Dendritic cell treated with granulocyte-macrophage colony-stimulating factor and Interleukin-4, amounts not matched to agents 40 ng/mL and 50 ng/mL, for 4 days (primary cell): ENCODE measurements around the gene NAT16.

Experiments used
- H3K27ac Mint-ChIP-seq: one replicate; pipeline ENCODE4 v1.8.0; 2022; ENCODE audit warnings: mild to moderate bottlenecking, mixed read lengths
- H3K27me3 Mint-ChIP-seq: one replicate; pipeline ENCODE4 v1.8.0; 2022; ENCODE audit warnings: mild to moderate bottlenecking, mixed read lengths
- H3K36me3 Mint-ChIP-seq: one replicate; pipeline ENCODE4 v1.8.0; 2022; ENCODE audit warnings: low read depth, mixed read lengths
- H3K4me1 Mint-ChIP-seq: one replicate; pipeline ENCODE4 v1.8.0; 2022; ENCODE audit warnings: low read depth, mixed read lengths
- H3K4me3 Mint-ChIP-seq: one replicate; pipeline ENCODE4 v1.8.0; 2022; ENCODE audit warnings: mild to moderate bottlenecking, moderate library complexity, mixed read lengths
- H3K9me3 Mint-ChIP-seq: one replicate; pipeline ENCODE4 v1.8.0; 2022; ENCODE audit warnings: mixed read lengths
- intact Hi-C: fragments of 100-400 bp; cut with micrococcal nuclease; formaldehyde crosslinking; loops from one replicate; pipeline ENCODE4 v1.15.0; 2022

NAT16 gene

GRCh38 chr7:101171442-101171837 is 8.7 kb downstream of the NAT16 start:
- Mint-ChIP-seq H3K36me3 (no peaks in the 10 kb centered on the region), H3K4me3 (no peak overlapping the region), H3K27me3 (peaks cover 99% of the 10 kb centered on the region), H3K9me3 (no peaks in the 10 kb centered on the region), H3K4me1 (peaks cover 73% of the 10 kb centered on the region), H3K27ac (no peak overlapping the region)
- intact Hi-C loops: no loop called here

GRCh38 chr7:101170617-101171441 is 9.3 kb downstream of the NAT16 start:
- peaks cover 99% of the 10 kb centered on the region for H3K27me3 Mint-ChIP-seq
- peak overlapping the region; percentile 16 for H3K27ac Mint-ChIP-seq
- H3K9me3 Mint-ChIP-seq: no peaks in the 10 kb centered on the region
- intact Hi-C loops: no loop called here
- H3K4me1 Mint-ChIP-seq: peaks cover 79% of the 10 kb centered on the region
- no peaks in the 10 kb centered on the region for H3K36me3 Mint-ChIP-seq
- H3K4me3 Mint-ChIP-seq: no peak overlapping the region

GRCh38 chr7:101169838-101170551 is 10.1 kb downstream of the NAT16 start:
- no peaks in the 10 kb centered on the region for H3K36me3 Mint-ChIP-seq
- intact Hi-C loops: no loop called here
- H3K27ac Mint-ChIP-seq: peak overlapping the region; percentile 16
- no peaks in the 10 kb centered on the region for H3K9me3 Mint-ChIP-seq
- peaks cover 99% of the 10 kb centered on the region for H3K27me3 Mint-ChIP-seq
- no peak overlapping the region for H3K4me3 Mint-ChIP-seq
- H3K4me1 Mint-ChIP-seq: peaks cover 88% of the 10 kb centered on the region

GRCh38 chr7:101169110-101169837 is 10.8 kb downstream of the NAT16 start:
- Mint-ChIP-seq H3K27me3 (peaks cover 100% of the 10 kb centered on the region), H3K36me3 (no peaks in the 10 kb centered on the region), H3K4me3 (no peak overlapping the region), H3K27ac (no peak overlapping the region), H3K9me3 (no peaks in the 10 kb centered on the region), H3K4me1 (peaks cover 85% of the 10 kb centered on the region)
- intact Hi-C loops: no loop called here

GRCh38 chr7:101168412-101169049 is 11.6 kb downstream of the NAT16 start:
- H3K4me1 Mint-ChIP-seq: peaks cover 78% of the 10 kb centered on the region
- intact Hi-C loops: no loop called here
- no peak overlapping the region for H3K4me3 Mint-ChIP-seq
- H3K9me3 Mint-ChIP-seq: no peaks in the 10 kb centered on the region
- H3K27me3 Mint-ChIP-seq: peaks cover 99% of the 10 kb centered on the region
- no peak overlapping the region for H3K27ac Mint-ChIP-seq
- no peaks in the 10 kb centered on the region for H3K36me3 Mint-ChIP-seq

- H3K36me3 Mint-ChIP-seq: no peaks in the 10 kb centered on the region
- no peak overlapping the region for H3K27ac Mint-ChIP-seq
- H3K27me3 Mint-ChIP-seq: peaks cover 96% of the 10 kb centered on the region
- intact Hi-C loops: no loop called here
- H3K4me3 Mint-ChIP-seq: no peak overlapping the region
- H3K4me1 Mint-ChIP-seq: peaks cover 71% of the 10 kb centered on the region
- H3K9me3 Mint-ChIP-seq: no peaks in the 10 kb centered on the region
These were observed 12.3 kb downstream of the NAT16 start for GRCh38 chr7:101167645-101168411.

- intact Hi-C loops: no loop called here
- no peak overlapping the region for H3K4me3 Mint-ChIP-seq
These were observed 13.0 kb downstream of the NAT16 start for GRCh38 chr7:101166909-101167644.

GRCh38 chr7:101166648-101166908 is 13.5 kb downstream of the NAT16 start:
- H3K27ac Mint-ChIP-seq: no peak overlapping the region
- intact Hi-C loops: no loop called here
- H3K27me3 Mint-ChIP-seq: peaks cover 94% of the 10 kb centered on the region
- no peaks in the 10 kb centered on the region for H3K9me3 Mint-ChIP-seq
- H3K4me1 Mint-ChIP-seq: peaks cover 64% of the 10 kb centered on the region
- peaks cover 2% of the 10 kb centered on the region for H3K36me3 Mint-ChIP-seq
- H3K4me3 Mint-ChIP-seq: no peak overlapping the region

More at GRCh38 chr7:101166909-101167644, 13.0 kb downstream of the NAT16 start:
- no peak overlapping the region for H3K27ac Mint-ChIP-seq
- peaks cover 94% of the 10 kb centered on the region for H3K27me3 Mint-ChIP-seq
- peaks cover 69% of the 10 kb centered on the region for H3K4me1 Mint-ChIP-seq
- H3K36me3 Mint-ChIP-seq: no peaks in the 10 kb centered on the region
- no peaks in the 10 kb centered on the region for H3K9me3 Mint-ChIP-seq

GRCh38 chr7:101165958-101166647 is 14.0 kb downstream of the NAT16 start:
- peak overlapping the region; percentile 7 for H3K27ac Mint-ChIP-seq
- H3K4me1 Mint-ChIP-seq: peaks cover 60% of the 10 kb centered on the region
- H3K4me3 Mint-ChIP-seq: peak overlapping the region; percentile 74
- peaks cover 94% of the 10 kb centered on the region for H3K27me3 Mint-ChIP-seq
- H3K36me3 Mint-ChIP-seq: peaks cover 7% of the 10 kb centered on the region
- intact Hi-C loops: loop anchor here (1.0 kb wide), 1 partner anchor 12 kb away; the partner anchor contains the start of gene AP1S1
- no peaks in the 10 kb centered on the region for H3K9me3 Mint-ChIP-seq

- H3K4me1 Mint-ChIP-seq: peaks cover 52% of the 10 kb centered on the region
- peak within 1 kb of the TSS; percentile 74 for H3K4me3 Mint-ChIP-seq
- peaks cover 91% of the 10 kb centered on the region for H3K27me3 Mint-ChIP-seq
- H3K36me3 Mint-ChIP-seq: peaks cover 15% of the 10 kb centered on the region
- intact Hi-C loops: loop anchor here (1.0 kb wide), 1 partner anchor 11 kb away; the partner anchor contains the start of gene AP1S1
- no peaks in the 10 kb centered on the region for H3K9me3 Mint-ChIP-seq
- peak within 1 kb of the TSS; percentile 7 for H3K27ac Mint-ChIP-seq
These were observed 14.8 kb downstream of the NAT16 start, which contains the start of gene VGF for GRCh38 chr7:101165075-101165957. TSS of gene VGF (minus strand) at chr7:101165569. CDS start at chr7:101164843, 726 bp downstream.

- intact Hi-C loops: no loop called here
- Mint-ChIP-seq H3K36me3 (peaks cover 26% of the 10 kb centered on the region), H3K4me1 (peaks cover 41% of the 10 kb centered on the region), H3K4me3 (peak overlapping the region; percentile 39), H3K9me3 (no peaks in the 10 kb centered on the region), H3K27ac (no peak overlapping the region), H3K27me3 (peaks cover 81% of the 10 kb centered on the region)
These were observed 15.8 kb downstream of the NAT16 start for GRCh38 chr7:101164071-101164840.
